ENCODE measurements around the gene TAF8. TPM values are rescaled to one million over a fixed set of nuclear protein-coding genes. Genes with fewer than 3 reads are reported as not detected.

The TAF8 gene
- total and polyA plus RNA-seq, 11 donors: 18.5 to 38.7 (median 27.9) TPM

GRCh38 chr6:42123379-42124103 lies 73.2 kb downstream of the TAF8 start:
- 64 to 71% (median 68%) methylated on average over 10 to 11 of the region's 11 CpGs for WGBS, 4 donors
- H3K4me1 ChIP-seq: peaks cover 0 to 18% (median 3%) of the 10 kb centered on the region in 12 donors
- intact Hi-C loops (cut with DNase I): no loop called here
- H3K4me3 ChIP-seq: no peak overlapping the region
- ATAC-seq: peak in 3 of 4 donors; percentile 15 to 33 (median 22)
- H3K27me3 ChIP-seq: no peaks in the 10 kb centered on the region
- DNase-seq: peak in 1 of 5 donors; percentile 64
- H3K36me3 ChIP-seq: no peaks in the 10 kb centered on the region
- TF ChIP-seq POLR2A (IDR thresholded peaks at IDR 0.05): no peak
- TF ChIP-seq CTCF (IDR thresholded peaks at IDR 0.05): no peak
- no peaks in the 10 kb centered on the region for H3K9me3 ChIP-seq
- peak overlapping the region in 7 of 12 donors; percentile 18 to 57 (median 38) for H3K27ac ChIP-seq

GRCh38 chr6:42124223-42124836 lies 74.0 kb downstream of the TAF8 start:
- intact Hi-C loops (cut with DNase I): no loop called here
- ATAC-seq: peak in 2 of 4 donors; percentile 30 to 34
- H3K27me3 ChIP-seq: no peaks in the 10 kb centered on the region
- no peak for DNase-seq
- H3K27ac ChIP-seq: peak overlapping the region in 9 of 12 donors; percentile 9 to 57 (median 38)
- no peak overlapping the region for H3K4me3 ChIP-seq
- no peaks in the 10 kb centered on the region for H3K36me3 ChIP-seq
- no peaks in the 10 kb centered on the region for H3K9me3 ChIP-seq
- WGBS, 4 donors: 59 to 73% (median 69%) methylated on average over 7 to 9 of the region's 9 CpGs
- no peak for TF ChIP-seq POLR2A (IDR thresholded peaks at IDR 0.05)
- no peak for TF ChIP-seq CTCF (IDR thresholded peaks at IDR 0.05)
- peaks cover 0 to 21% (median 5%) of the 10 kb centered on the region in 12 donors for H3K4me1 ChIP-seq

- no peak overlapping the region for H3K27ac ChIP-seq
Observed at GRCh38 chr6:42125231-42125630, 74.9 kb downstream of the TAF8 start.

More at GRCh38 chr6:42125231-42125630, 74.9 kb downstream of the TAF8 start:
- Histone ChIP-seq H3K9me3 (no peaks in the 10 kb centered on the region), H3K27me3 (no peaks in the 10 kb centered on the region), H3K36me3 (no peaks in the 10 kb centered on the region), H3K4me3 (no peak overlapping the region), H3K4me1 (peaks cover 0 to 24% (median 5%) of the 10 kb centered on the region in 12 donors)
- DNase-seq: no peak
- TF ChIP-seq CTCF (IDR thresholded peaks at IDR 0.05) (no peak), POLR2A (IDR thresholded peaks at IDR 0.05) (no peak)
- intact Hi-C loops (cut with DNase I): no loop called here
- no peak for ATAC-seq
- WGBS, 4 donors: 76 to 80% (median 78%) methylated on average over 14 of the region's 14 CpGs
